ENCODE results near the gene DIO3. TPM values are rescaled to one million over a fixed set of nuclear protein-coding genes. Genes with fewer than 3 reads are reported as not detected.

The DIO3 gene
- total and polyA plus RNA-seq, 2 of the 4 experiments (the other 2 are of a cell fraction) = not detected

DNA sequence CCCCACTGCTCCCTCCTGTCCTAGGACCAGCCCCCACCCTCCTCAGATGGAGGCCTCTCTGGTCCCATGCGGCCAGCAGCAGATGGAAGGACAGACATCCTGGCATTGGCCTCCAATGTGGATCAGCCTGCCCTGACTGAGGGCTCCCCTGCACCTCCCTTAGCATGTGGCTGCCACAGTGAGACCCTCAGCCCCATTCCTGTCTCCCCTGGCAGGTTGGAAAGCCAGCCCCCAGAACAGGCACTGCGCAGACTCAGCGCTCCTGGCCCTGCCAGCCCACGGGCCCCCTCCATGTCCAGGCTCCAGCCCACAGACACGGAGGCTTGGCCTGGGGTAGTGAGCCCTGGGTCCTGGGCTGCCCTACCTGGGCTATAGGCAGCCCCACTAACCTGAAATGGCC is 47.2 kb upstream of the DIO3 start:
- no TSS peak for BruUV-seq (replicated peaks)
- Histone ChIP-seq H3K79me1 (ENCODE audit: low read depth in 1 of 2, low read length in 2 of 2) (no peaks in the 10 kb centered on the region), H2AFZ (replicated peaks; ENCODE audit: low read length, poor library complexity) (no peak overlapping the region), H4K8ac (ENCODE audit: low read depth in 2 of 2, low read length in 2 of 2) (no peak overlapping the region), H3K9me3 (ENCODE audit: control insufficient read depth, insufficient read depth, low read length) (no peaks in the 10 kb centered on the region), H3K27me3 (ENCODE audit: control insufficient read depth, insufficient read depth, low read length) (peaks cover 2% of the 10 kb centered on the region; the same call in 1 of the 2 replicates), H3K4me1 (ENCODE audit: control insufficient read depth, insufficient read depth, low read length) (no peaks in the 10 kb centered on the region), H3K14ac (replicated peaks; ENCODE audit: low read depth, low read length) (no peak overlapping the region), H2BK15ac (ENCODE audit: low read depth, low read length) (no peak overlapping the region), H3K9me1 (ENCODE audit: insufficient read depth, low read length) (no peaks in the 10 kb centered on the region), H3K56ac (ENCODE audit: extremely low read depth, insufficient read depth, low read length) (no peak overlapping the region), H3K23ac (ENCODE audit: low read depth, low read length) (no peak overlapping the region), H4K5ac (ENCODE audit: low read depth, low read length) (no peak overlapping the region), H3K4ac (ENCODE audit: low read depth, low read length) (no peak overlapping the region), H4K20me1 (ENCODE audit: insufficient read depth, low read length) (no peaks in the 10 kb centered on the region), H3K4me2 (ENCODE audit: low read depth, low read length) (no peak overlapping the region), H2BK120ac (ENCODE audit: low read depth, low read length) (no peak overlapping the region), H4K91ac (ENCODE audit: insufficient read depth, low read depth, low read length) (no peak overlapping the region), H2AK9ac (replicated peaks; ENCODE audit: low read depth, low read length, poor library complexity) (no peak overlapping the region), H2BK5ac (ENCODE audit: low read depth, low read length, poor library complexity, severe bottlenecking) (no peak overlapping the region), H3K9ac (ENCODE audit: low read depth, low read length) (no peak overlapping the region), H2AK5ac (ENCODE audit: low read depth, low read length) (no peak overlapping the region), H3K4me3 (ENCODE audit: insufficient read depth, low read depth, low read length) (no peak overlapping the region), H3K36me3 (ENCODE audit: control insufficient read depth, insufficient read depth, low read length) (no peaks in the 10 kb centered on the region), H2BK20ac (ENCODE audit: low read depth, low read length) (no peak overlapping the region), H3K27ac (ENCODE audit: insufficient read depth, low read length) (no peak overlapping the region), H3K18ac (ENCODE audit: low read depth, low read length) (no peak overlapping the region)
- no peak for ATAC-seq (ENCODE audit: low read depth)
- 86% methylated on average over 1 of the region's 5 CpGs; no CpG with 5 or more reads in 1 of the 2 experiments for WGBS, 2 experiments (ENCODE audit: extremely low coverage in 2 of 2, insufficient read length in 1 of 2)
- DNase-seq = no peak
- in situ Hi-C loops (cut with MboI; ENCODE audit: low sequenced_read_pairs) = no loop called here
- dilution Hi-C loops (cut with HindIII; ENCODE audit: low sequenced_read_pairs, unreplicated experiment) = no loop called here
- ChIA-PET CTCF (no interaction called here), POLR2A (ENCODE audit: unreplicated experiment) (no interaction called here)
- TF ChIP-seq BHLHE40 (IDR thresholded peaks at IDR 0.05; ENCODE audit: low read depth, low read length) (no peak), MAZ (IDR thresholded peaks at IDR 0.05; ENCODE audit: borderline replicate concordance, low read depth, low read length) (no peak), RFX5 (IDR thresholded peaks at IDR 0.05; ENCODE audit: low read depth, low read length) (no peak), CHD1 (IDR thresholded peaks at IDR 0.05; ENCODE audit: low read depth, low read length) (no peak), FOS (IDR thresholded peaks at IDR 0.05; ENCODE audit: low read depth, low read length) (no peak)
- intact Hi-C loops (cut with micrococcal nuclease) = no loop called here

Measured in IMR-90 (cell line).